GM18873 (cell line): Measurements from ENCODE around the gene ZNF134.

Source experiments
- ATAC-seq: cut with Tn5 transposase; IDR thresholded peaks from one replicate; pipeline ENCODE4 v1.9.1; 2021; ENCODE audit warnings: mild to moderate bottlenecking, moderate library complexity, moderate number of reproducible peaks; ENCODE audit not compliant: unreplicated experiment, low FRiP score

ZNF134 gene

DNA sequence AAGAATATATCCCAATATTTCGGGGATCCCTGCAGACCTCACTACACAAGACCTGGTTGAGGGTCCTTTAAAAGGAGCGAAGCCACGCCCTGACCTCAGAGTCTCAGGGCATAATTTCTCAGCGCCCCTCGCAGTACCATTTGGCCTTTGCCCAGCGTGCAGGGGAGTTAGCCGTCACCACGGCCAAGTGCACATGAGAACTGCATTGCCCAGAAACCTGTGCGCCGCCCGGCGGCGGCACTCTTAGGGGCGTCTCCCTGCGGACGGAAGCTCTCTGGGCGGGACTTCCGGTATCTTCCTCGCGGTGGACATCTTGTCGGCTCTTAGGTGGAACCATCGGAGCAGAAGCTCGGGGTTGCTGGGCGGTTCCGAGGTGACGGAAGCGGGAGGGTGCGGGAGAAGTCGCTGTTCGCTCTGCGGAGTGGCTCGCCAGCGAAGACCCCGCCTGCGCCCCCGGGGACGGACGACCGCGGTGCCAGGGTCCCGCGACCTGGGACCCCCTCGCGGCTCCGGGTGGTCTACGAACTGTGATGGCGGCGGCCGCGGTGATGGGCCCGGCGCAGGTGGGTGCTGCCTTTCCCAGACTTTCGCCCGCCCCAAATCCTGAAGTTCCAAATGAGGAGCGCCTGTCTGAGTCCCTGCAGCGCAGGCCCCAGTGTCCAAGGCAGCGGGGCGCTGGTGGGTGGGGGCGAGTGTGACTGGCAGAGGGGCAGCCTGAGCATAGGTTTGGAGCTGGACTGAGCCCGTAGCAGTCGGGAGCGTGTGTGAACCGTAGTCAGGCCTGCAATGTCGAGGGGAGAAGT, at the start of gene ZNF134:
Gene ZNF134, plus strand, starts transcription at position 302 of the 803 bp plus-strand sequence. CDS start 5,227 bp downstream, outside the sequence.
- ATAC-seq, result peak; percentile 85

DNA sequence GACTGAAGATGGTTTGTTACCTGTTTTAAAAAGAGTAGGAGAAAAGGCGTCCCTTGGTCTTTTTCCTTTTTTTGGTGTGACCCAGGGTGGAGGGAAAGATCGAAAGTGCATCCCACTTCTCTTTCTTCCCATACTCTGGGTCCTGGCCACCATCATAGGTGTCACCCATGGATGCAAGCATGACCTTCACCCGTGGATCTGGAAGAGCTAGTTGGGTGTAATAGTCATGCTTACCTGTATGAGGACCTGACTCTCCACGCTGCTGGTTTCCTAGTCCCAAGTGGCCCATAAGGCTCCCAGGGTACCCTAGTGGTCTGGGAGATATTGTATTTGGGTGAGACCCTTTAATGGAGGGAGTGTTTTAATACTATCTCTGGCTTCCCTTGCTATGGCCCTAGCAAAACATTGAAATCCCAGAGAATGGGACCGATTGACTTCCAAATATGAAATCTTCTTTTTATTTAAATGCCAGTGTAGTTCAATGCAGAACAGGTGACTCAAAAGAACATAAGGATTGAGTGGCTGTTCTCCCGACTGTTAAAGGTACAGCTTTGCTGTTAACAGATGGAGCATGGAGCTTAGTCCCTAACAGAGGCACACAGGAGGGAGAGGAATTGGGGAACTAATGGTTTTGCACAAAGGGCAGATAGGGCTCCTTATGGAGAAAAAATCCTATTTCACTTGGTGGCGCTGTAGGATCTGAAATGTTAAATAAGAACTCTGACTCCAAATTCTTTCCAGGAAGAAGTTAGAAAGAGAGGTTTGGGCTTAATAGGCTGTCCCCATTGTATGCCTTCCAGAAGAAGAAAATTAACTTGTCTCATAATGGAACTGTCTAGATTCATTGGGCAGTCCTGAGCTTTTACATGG, 47.4 kb upstream of the ZNF134 start:
- ATAC-seq, result no peak

DNA sequence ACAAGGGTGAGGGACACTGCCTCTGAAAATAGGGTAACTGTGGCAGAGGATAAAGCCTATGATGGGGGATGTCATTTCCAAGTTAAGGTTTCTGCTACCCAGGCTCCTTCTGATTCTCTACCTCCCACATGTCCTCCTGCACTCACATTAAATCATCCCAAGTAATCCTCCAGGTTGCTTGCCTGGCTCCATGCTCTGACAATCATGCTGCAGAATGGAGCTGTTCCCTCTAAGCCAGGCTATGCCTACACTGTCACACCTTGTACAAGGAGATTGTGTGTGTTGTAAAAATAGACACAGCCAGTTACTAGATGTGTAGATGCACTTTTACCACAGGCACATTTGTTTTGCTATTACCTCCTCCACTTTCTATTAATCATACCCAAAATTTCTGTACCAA, 43.3 kb upstream of the ZNF134 start:
- ATAC-seq, result no peak

DNA sequence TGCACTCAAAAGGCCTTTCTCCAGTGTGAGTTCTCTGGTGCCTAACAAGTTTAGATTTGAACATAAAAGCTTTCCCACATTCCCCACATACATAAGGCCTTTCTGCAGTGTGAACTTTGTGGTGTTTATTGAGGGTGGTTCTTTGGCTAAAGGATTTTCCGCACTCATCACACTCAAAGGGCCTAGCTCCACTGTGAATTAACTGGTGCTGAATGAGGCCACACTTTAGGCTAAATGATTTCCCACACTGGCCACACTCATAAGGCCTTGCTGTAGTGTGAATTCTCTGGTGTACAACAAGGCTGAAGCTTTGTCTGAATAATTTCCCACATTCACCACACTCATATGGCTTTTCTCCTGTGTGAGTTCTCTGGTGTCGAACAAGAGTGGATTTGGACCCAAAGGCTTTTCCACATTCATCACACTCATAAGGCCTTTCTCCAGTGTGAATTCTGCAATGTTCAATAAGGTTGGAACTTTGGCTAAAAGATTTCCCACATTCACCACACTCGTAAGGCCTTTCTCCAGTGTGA, 41.6 kb upstream of the ZNF134 start:
- no peak for ATAC-seq

DNA sequence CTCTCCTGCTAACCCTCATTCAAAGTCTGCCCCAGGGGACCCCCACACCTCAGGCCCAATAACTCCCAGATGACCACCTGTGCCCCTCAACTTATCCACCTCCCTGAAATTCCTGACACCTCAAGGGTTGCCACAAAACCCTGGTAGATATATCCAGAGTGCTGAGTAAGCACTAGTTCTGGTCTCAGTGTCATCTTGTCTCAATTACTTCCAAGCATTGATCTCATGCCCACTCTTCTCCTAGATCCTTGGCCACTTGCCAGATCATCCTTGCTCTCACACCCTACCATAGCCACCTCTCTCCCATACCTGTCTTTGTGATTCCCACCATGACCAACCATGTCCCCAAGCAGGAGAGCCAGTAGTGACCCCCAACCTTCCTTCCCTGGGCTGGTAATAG, 37.4 kb upstream of the ZNF134 start:
- no peak for ATAC-seq

DNA sequence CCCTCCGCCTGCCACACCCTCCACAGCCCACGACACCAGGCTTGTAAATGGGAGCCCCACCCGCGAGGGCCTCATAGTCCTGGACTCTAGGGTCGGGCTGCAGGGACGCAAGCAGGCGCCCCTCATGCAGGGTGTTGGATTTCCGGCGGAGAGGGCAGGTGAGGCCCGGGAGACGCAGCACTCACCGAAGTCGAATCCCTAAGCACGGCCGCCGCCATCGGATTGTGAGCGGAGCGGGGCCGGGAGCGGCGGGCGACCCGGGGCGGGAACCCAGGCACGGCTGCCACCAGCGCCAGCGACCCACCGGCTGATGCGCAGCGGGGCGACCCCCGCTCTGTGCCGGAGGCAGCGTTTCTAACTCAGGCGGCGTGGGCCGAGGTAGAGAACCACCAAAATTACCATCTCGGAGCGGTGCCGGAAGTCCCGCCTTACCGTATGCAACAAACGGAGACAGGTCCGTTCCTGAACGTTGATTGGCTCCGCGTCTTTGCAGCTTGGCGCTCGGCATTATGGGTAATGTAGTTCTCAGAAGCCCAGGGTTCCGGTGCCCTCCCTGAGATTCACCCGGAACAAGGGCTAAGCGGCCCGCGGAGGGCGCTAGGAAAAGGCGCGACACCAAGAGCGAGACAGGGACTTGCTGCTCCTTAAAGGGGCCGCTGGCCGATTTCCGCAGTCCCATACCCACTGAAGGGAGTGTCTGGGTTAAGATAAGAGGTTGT, 35.4 kb upstream of the ZNF134 start, which contains the start of gene ZNF416:
Gene ZNF416, minus strand, starts transcription at position 425 of the 719 bp plus-strand sequence. Its CDS starts 207 bp downstream, at position 218.
- peak; percentile 93 for ATAC-seq

DNA sequence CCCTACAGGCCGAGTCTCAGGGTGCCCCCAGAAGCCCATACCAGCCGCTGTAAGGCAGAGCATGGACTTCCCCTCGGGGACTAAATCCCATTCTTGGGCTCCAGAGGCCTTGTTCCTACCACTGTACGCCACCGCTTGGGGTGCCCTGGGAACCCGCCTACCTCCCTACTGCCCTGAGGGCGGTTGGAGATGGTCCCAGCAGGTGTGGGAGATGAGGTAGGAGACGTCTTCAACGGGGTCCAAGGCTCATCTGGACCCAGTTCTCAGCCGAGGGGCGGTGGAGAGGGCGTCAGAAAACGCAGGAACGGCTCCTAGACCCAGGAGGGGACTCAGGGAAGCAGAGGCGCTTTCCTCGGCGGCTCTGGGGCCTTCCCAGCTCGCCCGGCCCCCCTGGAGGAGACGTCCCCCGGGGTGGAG, 30.9 kb upstream of the ZNF134 start:
- no peak for ATAC-seq

DNA sequence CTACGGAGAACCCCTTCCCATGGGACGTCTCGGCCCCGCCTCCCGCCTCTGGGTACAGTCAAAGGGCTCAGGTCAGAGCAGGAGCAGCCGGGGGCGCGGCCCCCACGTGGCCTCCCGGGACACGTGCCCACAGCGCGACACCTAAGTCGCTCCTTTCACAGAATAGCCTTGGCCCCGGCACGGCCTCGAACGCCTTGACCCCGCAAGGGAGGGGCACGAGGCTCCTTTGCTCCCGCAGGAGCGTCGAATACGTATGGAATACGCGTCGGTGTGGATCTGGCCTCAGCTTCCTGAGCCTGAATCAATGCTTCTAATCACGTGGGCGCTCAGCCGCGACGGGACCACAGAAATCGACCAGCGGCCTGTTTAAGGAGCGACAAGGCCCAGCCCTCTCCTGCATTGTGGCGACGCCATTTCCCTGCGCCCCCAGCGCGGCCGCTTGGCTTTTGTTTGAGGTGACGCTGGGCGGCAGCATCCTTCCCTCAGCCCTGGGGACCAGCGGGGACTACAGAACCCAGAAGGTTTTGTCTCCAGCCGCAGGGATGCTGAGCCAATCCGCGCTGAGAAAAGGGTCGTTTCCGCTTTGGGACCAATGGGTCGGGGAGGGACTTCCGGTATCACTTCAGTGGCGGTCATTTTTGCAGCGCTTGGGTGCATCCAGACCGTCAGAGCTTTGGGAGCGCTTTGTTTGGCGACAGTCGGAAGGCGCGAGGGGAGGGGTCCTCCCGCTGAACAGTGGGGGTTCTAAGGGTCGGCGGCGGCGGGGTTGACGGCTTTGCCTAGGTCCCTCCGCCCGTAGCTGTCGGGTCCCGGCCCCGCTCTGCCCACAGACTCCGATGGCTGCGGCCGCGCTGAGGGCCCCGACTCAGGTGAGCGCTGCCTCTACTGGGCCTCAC, 30.3 kb upstream of the ZNF134 start, which contains the start of gene ZIK1:
Gene ZIK1, plus strand, starts transcription at position 625 of the 896 bp plus-strand sequence. Its CDS starts 212 bp downstream, at position 837.
- ATAC-seq, result peak; percentile 51

DNA sequence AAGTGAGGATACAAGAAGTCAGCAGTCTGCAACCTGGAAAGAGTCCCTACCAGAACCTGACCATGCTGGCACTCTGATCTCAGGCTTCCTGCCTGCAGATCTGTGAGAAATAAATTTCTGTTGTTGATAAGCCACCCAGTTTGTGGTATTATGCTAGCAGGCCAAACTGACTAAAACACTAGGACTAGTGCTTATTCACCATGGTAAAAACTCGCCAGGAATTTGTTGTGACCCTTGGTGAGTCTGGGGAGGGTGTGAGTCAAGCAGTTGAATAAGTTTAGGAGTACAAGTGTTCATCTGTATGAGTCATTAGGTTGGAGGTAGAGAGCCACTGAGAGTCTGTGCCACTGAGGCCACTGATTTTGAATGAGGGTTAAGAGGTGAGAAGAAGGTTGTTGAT, 26.5 kb upstream of the ZNF134 start:
- ATAC-seq, result no peak

DNA sequence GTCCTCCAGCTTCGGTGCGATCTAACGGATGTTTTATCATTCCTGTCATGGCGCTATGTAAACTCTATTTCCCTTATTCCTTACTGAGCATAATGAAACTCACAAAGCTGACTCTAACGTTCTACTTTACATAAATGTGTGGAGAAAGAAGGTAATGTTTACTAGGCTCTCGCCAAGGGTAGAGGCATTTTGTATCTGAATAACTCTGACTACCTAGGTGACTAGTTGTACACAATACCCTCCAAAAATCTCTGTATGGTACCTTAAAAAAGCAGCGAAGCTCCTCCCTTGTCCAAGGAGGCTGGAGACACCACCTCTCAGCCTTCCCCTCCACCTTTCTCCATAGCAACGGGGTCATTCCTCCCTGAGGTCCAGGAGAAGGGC, 14.7 kb upstream of the ZNF134 start:
- no peak for ATAC-seq

DNA sequence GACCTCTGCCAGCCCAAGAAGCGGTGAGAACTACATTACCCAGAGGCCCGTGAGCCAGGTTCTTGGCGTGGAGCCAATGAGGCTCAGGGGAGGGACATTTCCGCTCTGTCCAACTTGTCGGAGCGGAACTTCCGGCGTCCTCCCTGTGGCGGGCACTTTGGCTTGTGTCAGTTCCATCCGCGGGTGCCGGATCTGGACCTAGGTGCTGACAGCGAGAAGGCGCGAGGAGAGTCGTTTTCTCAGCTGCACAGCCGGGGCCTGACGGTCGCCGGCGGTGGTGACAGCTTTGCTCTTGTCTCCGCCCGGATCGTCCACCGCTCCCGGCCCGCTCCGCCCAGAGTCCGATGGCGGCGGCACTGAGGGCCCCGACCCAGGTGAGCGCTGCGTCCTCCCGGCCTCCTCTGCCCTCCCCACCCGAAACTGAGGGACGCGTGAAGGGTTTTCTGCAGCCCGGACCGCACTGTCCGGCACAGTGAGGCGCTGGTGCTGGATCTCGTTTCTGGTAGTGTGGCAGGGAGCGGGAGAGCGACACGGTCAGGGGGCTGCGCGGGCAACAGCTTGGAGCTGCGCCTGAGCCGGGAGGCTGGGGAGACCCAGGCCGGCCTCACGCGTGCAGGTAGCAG, 14.2 kb upstream of the ZNF134 start, which contains the start of gene ZNF530:
Gene ZNF530, plus strand, starts transcription at position 125 of the 623 bp plus-strand sequence. CDS start 4,461 bp downstream, outside the sequence.
- ATAC-seq, result peak; percentile 73

DNA sequence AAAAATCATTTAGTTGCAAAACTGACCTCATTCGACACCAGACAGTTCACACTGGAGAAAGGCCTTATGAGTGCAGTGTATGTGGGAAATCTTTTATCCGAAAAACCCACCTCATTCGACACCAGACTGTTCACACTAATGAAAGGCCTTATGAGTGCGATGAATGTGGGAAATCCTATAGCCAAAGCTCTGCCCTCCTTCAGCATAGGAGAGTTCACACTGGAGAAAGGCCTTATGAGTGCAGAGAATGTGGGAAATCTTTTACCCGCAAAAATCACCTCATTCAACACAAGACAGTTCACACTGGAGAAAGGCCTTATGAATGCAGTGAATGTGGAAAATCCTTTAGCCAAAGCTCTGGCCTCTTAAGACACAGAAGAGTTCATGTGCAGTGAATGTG, 7.1 kb upstream of the ZNF134 start:
- ATAC-seq, result no peak

DNA sequence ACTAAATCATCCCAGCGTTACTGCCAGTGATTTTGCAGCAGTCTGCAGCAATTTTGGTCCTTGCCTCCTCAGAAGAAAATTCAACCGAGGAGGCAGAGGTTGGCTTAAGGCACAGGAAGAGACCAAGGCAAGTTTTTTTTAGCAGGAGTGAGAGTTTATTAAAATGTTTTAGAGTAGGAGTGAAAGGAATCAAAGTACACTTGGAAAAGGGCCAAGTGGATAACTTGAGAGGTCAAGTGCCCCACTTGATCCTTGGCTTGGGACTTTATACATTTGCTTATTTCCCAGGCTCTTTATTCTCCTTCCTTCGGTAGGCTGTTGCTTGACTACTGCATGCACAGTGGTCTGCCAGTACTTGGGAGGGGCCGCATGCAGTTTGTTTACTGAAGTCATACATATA, 2.9 kb upstream of the ZNF134 start:
- no peak for ATAC-seq

DNA sequence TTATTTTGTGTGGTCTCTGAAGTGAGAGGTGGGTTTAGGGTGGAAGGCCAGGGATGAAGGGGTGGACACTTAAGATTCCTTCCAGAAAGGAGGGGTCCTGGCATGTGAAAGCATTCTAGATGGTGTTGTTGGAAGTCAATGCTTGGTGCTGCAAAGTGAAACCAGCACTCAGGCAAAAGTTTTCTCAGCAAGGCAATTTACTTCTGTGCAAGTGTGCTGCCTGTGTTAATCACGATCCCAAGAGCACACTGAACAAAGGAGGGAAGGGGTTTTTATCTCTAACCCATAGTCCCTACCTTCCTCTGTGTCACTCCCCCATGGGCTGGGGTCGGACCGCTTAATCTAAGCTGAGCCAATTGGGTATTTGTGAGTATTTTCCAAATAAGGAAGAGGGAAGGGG, 1.3 kb downstream of the ZNF134 start:
- no peak for ATAC-seq

DNA sequence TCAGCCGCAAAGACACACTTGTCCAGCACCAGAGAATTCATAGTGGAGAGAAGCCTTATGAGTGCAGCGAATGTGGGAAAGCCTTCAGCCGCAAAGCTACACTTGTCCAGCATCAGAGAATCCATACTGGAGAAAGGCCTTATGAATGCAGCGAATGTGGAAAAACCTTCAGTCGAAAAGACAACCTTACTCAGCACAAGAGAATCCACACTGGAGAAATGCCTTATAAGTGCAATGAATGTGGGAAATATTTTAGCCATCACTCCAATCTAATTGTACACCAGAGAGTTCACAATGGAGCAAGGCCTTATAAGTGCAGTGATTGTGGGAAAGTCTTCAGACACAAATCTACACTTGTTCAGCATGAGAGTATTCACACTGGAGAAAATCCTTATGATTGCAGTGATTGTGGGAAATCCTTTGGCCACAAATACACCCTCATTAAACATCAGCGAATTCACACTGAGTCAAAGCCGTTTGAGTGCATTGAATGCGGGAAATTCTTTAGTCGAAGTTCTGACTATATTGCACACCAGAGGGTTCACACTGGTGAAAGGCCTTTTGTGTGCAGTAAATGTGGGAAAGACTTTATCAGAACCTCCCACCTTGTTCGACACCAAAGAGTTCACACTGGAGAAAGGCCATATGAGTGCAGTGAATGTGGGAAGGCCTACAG, 6.8 kb downstream of the ZNF134 start:
- no peak for ATAC-seq

DNA sequence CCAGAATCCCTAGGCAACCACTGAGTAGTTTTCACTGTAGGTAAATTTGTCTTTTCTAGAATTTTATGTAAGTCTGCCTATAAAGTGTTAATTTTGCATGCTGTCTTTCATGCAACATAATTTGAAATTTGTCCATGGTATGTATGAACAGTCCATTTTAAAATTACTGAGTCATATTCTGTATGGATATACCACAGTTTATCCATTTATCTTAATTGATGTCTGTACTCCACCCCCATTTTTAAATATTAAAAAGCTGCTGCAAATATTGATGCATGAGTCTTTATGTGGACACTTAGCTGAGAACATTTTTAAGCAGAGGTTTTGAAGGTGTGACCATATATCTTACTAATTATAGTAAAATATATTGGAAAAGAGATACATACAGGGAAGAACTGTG, 9.0 kb downstream of the ZNF134 start:
- no peak for ATAC-seq

DNA sequence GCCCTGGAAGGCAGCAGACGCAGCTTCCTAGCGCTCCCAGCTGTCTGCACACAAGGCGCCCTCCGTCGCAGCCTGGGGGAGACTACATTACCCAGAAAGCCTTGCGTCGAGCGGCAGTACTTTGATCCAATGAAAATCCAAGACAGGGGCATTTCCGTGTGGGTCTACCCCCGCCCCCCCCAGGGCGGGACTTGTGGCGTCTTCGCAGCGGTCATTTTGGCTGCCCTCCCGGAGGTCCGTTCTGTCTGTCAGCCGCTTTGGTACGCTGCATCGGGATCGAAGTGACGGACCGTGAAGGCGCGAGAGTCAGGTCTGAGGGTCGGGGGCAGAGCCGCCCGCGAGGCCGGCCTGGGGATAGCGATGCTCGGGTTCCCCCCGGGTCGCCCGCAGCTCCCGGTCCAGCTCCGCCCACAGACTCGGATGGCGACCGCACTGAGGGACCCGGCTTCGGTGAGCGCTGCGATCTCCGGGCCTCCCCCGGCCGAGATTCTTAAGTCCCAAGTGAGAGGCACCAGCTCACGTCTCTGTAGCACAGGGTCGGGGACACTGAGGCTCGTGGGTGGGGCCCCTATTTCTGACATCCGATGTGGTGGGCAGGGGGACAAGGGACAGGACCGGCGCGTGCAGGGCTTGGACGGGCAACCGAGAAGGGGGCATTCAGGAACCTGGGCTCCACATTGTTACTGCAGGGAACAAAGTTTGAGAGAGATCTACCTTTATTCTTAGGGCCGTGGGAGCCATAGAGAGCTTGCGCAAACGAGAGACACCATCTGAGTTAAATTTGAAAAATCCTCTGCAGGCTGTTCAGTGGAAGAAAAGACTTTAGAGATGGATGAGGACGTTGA, 19.2 kb downstream of the ZNF134 start, which contains the start of gene ZNF211:
Gene ZNF211, plus strand, starts transcription at position 182 of the 845 bp plus-strand sequence. Its CDS starts 179 bp downstream, at position 361.
- ATAC-seq, result peak; percentile 89
